GM18861 (cell line): ENCODE measurements around the gene P2RY2.

Experiments used
- ATAC-seq: cut with Tn5 transposase; IDR thresholded peaks from one replicate; pipeline ENCODE4 v1.9.1; 2021; ENCODE audit not compliant: unreplicated experiment

Gene P2RY2

GRCh38 chr11:73218106-73218829, at the start of gene P2RY2:
Gene P2RY2, plus strand, starts transcription at chr11:73218281. Its CDS starts 15,879 bp downstream, at chr11:73234160.
- no peak for ATAC-seq

DNA sequence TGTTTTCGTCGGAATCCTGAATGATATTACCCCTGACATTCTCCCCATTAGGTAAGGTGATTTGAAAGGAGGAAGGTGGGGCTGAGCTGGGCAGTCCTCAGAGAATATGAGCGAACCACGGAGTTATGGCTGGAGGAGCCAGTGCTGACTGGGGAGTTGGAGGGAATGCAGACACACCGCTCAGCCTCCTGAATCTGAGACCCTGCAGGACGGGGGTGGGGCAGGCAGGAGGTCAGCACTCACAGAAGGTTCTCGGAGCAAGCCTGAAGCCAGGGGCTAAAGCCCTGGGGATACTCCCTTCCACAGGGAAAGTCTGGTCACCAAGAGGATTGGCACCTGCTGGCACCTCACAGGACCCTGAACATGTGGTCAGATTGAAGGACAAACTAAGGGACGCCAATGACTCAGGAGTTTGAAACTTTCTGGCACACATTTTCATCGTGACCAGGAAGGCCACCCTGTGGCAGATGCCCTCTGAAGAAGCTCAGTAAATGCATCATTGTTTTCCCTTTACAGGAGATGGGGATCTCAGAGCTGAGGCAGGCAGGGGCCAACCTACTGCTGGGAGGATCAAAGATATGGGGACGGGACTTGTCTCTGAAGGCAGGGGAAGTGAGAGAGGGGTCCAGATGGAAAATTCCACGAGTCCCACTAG, 49.0 kb upstream of the P2RY2 start:
- no peak for ATAC-seq

DNA sequence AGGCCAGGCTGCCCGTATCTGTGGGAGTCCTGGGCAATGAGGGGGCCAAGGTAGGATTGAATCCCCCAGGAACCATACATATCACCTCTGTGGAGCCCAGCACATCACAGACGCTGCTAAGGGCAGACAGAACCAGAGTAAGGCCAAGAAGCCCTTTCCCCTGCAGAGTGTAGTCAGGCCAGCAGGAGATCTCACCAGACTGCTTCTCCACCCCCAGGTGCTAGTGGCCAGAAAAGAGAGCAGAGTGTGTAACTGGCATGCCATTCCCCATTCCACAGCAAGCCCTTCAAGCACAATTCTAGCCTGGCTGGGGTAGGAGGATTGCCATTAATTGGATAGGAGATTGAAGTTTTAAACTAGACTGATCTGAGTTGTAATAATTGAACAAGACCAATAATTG, 47.9 kb upstream of the P2RY2 start:
- no peak for ATAC-seq

DNA sequence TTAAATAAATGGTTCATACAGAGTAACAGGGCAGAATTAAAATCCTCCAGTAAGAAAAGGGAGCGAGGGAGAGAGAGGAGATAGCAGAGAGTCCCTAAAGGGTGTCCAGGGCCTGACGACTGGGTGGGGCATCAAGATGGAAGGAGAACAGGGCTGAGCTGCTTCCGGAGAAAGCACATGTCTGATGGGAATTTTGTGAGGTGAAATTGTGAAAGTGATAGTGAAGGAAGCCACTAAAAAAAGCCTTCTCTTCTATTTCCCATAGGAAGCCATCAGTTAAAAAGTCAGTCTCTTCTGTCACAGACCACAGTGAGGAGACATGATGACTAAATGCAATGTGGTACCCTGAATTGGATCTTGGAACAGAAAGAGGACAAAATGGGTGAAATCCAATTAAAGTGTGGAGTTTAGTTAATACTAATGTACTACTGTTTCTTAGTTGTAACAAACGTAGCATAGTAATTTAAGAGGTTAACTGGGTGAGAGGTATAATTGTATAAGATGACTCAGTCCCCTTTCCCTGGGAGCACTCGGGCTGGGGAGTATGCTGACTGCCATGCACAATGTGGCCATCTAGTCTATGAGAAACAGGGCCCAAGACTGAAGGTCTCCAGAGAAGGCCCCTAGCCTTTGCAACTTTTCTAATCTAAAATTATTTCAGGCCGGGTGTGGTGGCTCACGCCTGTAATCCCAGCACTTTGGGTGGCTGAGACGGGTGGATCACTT, 46.5 kb upstream of the P2RY2 start:
- ATAC-seq = no peak

- no peak for ATAC-seq
Measured at GRCh38 chr11:73172992-73173656, 45.0 kb upstream of the P2RY2 start.

- ATAC-seq = no peak
Measured at GRCh38 chr11:73173755-73174494, 44.2 kb upstream of the P2RY2 start.

DNA sequence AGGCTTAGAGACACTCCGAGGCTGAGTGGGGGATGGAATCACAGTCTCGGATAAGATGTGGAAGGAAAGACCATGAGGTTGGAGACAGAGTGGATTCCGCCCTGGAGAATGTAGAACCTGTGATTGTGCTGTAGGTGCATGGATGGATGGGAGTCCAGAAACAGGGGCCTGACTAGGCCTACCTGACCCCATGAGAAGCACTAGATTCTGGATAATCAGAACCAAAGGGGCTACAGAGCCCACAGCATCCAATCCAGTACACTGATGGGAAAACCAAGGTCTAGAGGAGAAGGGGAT, 43.6 kb upstream of the P2RY2 start:
- ATAC-seq = no peak

DNA sequence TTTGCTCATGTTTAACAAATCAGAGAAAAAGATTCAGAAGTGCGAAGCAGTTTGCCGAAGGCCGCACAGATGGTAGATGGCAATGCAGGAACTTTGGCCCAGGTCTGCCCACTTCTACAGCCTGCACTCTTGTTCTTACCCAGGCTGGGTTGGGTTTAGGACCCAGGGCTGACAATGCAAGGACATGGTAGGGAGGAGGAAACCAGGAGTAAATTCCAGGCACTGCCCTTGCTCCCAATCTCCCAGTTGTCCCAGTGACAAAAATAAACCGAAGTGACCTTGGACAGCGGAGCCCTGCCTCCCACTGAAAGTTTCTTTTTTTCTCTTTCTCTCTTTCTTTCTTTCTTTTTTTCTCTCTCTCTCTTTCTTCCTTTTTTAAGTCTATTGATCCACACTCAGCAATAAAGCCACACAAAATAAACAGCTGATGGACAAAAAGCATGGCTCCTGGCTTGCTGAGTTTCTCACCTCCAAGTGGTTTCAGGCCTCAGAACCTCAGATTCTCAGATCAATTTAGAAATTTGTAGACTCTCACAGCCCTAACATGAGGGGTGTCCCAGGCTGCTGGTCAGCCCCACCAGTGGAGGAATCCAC, 42.4 kb upstream of the P2RY2 start:
- no peak for ATAC-seq

GRCh38 chr11:73176145-73176873, 41.8 kb upstream of the P2RY2 start:
- ATAC-seq = no peak

GRCh38 chr11:73176874-73177155, 41.3 kb upstream of the P2RY2 start:
- ATAC-seq = no peak

- no peak for ATAC-seq
Measured at GRCh38 chr11:73177380-73177777, 40.7 kb upstream of the P2RY2 start.

DNA sequence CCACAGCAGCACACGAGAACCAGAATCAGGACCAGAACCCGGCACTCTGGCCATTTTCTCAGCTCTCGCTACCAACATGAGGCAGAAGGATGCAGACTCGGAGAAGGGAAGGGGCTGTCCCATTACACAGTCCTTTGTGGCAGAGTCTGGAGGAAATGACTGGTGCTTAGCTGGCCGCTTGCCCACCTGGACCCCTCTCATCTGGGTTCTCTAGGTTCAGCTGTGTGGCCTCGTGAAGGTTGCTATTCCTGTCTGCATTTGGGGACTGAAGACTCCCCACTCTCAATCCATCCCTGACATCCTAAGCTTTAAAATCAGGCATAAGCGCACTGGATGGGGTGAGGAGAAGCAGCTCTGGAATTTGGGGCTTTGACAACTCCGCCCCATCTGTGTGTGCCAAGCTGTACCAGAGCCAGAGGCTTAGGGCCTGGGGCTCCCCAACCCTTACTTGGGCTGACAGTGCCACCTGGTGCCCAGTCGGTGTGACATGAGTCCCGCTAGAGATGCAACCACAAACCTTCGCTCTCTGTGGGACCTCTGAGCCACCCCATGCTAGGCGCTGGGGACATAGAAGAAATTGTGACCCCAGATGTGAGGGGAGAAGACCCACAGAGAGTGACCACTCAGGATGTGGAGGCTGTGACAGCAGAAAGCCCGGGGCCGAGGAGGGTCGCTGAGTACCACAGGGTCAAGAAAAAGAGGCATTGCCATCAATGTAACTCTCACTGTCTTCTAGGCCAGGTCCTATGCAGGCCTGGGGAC, 40.1 kb upstream of the P2RY2 start:
- ATAC-seq = no peak

- no peak for ATAC-seq
Measured at GRCh38 chr11:73178681-73179080, 39.4 kb upstream of the P2RY2 start.

GRCh38 chr11:73182824-73183321, 35.2 kb upstream of the P2RY2 start:
- no peak for ATAC-seq

GRCh38 chr11:73184953-73185671, 33.0 kb upstream of the P2RY2 start:
- no peak for ATAC-seq

DNA sequence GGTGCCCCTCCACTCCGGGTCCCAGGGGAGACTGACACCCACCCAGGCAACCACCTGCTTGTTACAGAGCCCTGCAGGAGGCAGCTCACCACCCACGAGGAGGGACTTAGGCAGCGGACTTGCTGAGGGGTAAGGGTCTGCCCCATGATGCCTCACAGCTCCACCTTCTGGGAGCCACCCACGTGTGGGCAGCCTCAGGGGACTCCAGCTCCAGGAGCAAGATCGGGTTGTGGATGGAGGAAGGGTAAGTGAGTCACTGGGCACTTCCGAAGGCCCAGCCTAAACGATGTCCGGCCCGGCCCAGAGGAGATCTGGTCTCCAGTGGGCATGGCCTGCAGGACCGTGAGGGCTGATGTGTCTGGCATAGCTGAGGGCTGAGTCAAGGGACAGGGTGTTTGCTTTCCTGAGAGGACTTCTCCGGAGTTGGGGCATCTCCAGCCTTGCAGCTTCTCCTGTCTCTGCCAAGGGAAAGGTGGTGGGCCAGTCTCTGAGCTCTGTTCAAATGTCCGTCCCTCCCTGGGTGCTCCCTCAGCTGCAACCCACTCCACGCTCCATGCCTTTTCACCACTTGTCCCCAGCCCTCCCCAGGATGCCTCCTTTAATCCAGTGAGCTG, 32.3 kb upstream of the P2RY2 start:
- ATAC-seq = no peak

GRCh38 chr11:73186294-73186850, 31.7 kb upstream of the P2RY2 start:
- ATAC-seq = no peak

- no peak for ATAC-seq
Measured at GRCh38 chr11:73186886-73187285, 31.2 kb upstream of the P2RY2 start.
